ENCODE data around the gene LTBP2. TPM values are rescaled to one million over a fixed set of nuclear protein-coding genes. Genes with fewer than 3 reads are reported as not detected.

Gene LTBP2
- total and polyA plus RNA-seq, 2 of the 8 experiments (the other 6 are each of a cell fraction or from before 2014, with no cell fraction given), result 0.48 to 0.89 TPM

- Histone ChIP-seq H2BK12ac (ENCODE audit: low read depth, low read length) (peak overlapping the region; percentile 63; the same call in 1 of the 2 replicates), H3K4me1 (replicated peaks in 1 of 4; ENCODE audit: control insufficient read depth in 3 of 4, insufficient read depth in 4 of 4, low read length in 3 of 4) (peaks cover 0 to 22% (median 12%) of the 10 kb centered on the region in 4 experiments; a peak in 6 of 7 replicates), H3K23me2 (ENCODE audit: low read depth, low read length) (no peaks in the 10 kb centered on the region), H4K8ac (ENCODE audit: extremely low read depth, insufficient read depth, low read length) (no peak overlapping the region), H2BK15ac (ENCODE audit: low read length) (0 out of 2 replicates have a peak overlapping the region, but pooled peaks have one; percentile 4), H3K9me3 (ENCODE audit: insufficient read depth in 2 of 2, low read depth in 1 of 2, low read length in 1 of 2) (no peaks in the 10 kb centered on the region), H4K20me1 (replicated peaks in 1 of 2; ENCODE audit: control insufficient read depth in 1 of 2, insufficient read depth in 2 of 2, low read length in 2 of 2) (no peaks in the 10 kb centered on the region), H3K9ac (replicated peaks in 1 of 4; ENCODE audit: extremely low read depth in 1 of 4, low read depth in 3 of 4, low read length in 3 of 4) (no peak overlapping the region), H3K23ac (ENCODE audit: insufficient read length) (no peak overlapping the region), H3K27me3 (replicated peaks in 1 of 4; ENCODE audit: control insufficient read depth in 3 of 4, extremely low read depth in 1 of 4, insufficient read depth in 3 of 4, low read length in 3 of 4) (no peaks in the 10 kb centered on the region; a peak in 1 of 7 replicates), H2BK120ac (replicated peaks; ENCODE audit: low read depth, low read length) (no peak overlapping the region), H3K36me3 (ENCODE audit: control insufficient read depth in 2 of 4, insufficient read depth in 4 of 4, low read length in 3 of 4) (no peaks in the 10 kb centered on the region), H2BK5ac (ENCODE audit: low read depth, low read length) (peak overlapping the region; percentile 35; the same call in 1 of the 2 replicates), H3K14ac (ENCODE audit: insufficient read length) (no peak overlapping the region), H2BK20ac (ENCODE audit: low read length) (peak overlapping the region; percentile 27), H3K56ac (replicated peaks; ENCODE audit: insufficient read length, low read depth, low read length) (no peak overlapping the region), H4K91ac (replicated peaks; ENCODE audit: insufficient read length, low read length) (no peak overlapping the region), H3K4me3 (ENCODE audit: extremely low read depth in 1 of 4, insufficient read depth in 2 of 4, low read depth in 3 of 4, low read length in 4 of 4) (no peak overlapping the region), H3K18ac (ENCODE audit: extremely low read depth, low read length) (no peak overlapping the region), H3K79me2 (ENCODE audit: control insufficient read depth in 1 of 2, insufficient read depth in 2 of 2, low read length in 2 of 2) (no peaks in the 10 kb centered on the region), H2AK5ac (ENCODE audit: low read depth, low read length) (peak overlapping the region; percentile 4; the same call in 1 of the 2 replicates), H2AFZ (ENCODE audit: low read length) (no peak overlapping the region), H3K4ac (replicated peaks; ENCODE audit: insufficient read length, low read depth, low read length) (no peak overlapping the region), H3K27ac (ENCODE audit: low read depth, low read length) (no peak overlapping the region), H3K4me2 (ENCODE audit: insufficient read depth in 1 of 2, low read depth in 2 of 2, low read length in 2 of 2) (no peak overlapping the region), H3K79me1 (ENCODE audit: low read depth, low read length) (no peaks in the 10 kb centered on the region), H4K5ac (ENCODE audit: insufficient read length, low read depth, low read length) (no peak overlapping the region)
- 89% methylated on average over 10 of the region's 10 CpGs; no CpG with 5 or more reads in 1 of the 2 experiments for WGBS, 2 experiments (ENCODE audit: extremely low coverage in 1 of 2, insufficient coverage in 1 of 2, insufficient read length in 1 of 2, insufficient replicate concordance in 2 of 2, low coverage in 1 of 2, low lambda C conversion rate in 2 of 2, missing lambda C conversion rate in 1 of 2)
- no peak for DNase-seq (ENCODE audit: low read depth in 1 of 2, low spot score in 2 of 2)
- ChIA-PET CTCF (ENCODE audit: partially characterized antibody) (interaction anchor here (0.7 to 6.5 kb wide), 14 partner anchors 9 to 105 kb away, joined by 3 to 64 read pairs (median 7); no protein-coding TSS in a partner anchor), POLR2A (ENCODE audit: partially characterized antibody) (interaction anchor here (2.2 kb wide), 1 partner anchor 8 kb away, joined by 7 read pairs; no protein-coding TSS in a partner anchor)
- FAIRE-seq, result no peak
- TF ChIP-seq SP4 (IDR thresholded peaks at IDR 0.05; ENCODE audit: low read length) (no peak), JUN (IDR thresholded peaks at IDR 0.05; ENCODE audit: low read depth, low read length) (no peak), RNF2 (IDR thresholded peaks at IDR 0.05; ENCODE audit: borderline replicate concordance, low read depth, low read length, missing control alignments, poor library complexity, severe bottlenecking) (no peak), NRF1 (IDR thresholded peaks at IDR 0.05; ENCODE audit: low read depth, low read length) (no peak), BACH1 (IDR thresholded peaks at IDR 0.05; ENCODE audit: low read length) (no peak), BRCA1 (IDR thresholded peaks at IDR 0.05; ENCODE audit: low read depth, low read length) (no peak), GTF2F1 (IDR thresholded peaks at IDR 0.05; ENCODE audit: borderline replicate concordance, low read depth, low read length) (no peak), SIN3A (conservative IDR thresholded peaks at IDR 0.05 in 1 of 2, IDR thresholded peaks at IDR 0.05 in 1 of 2; ENCODE audit: low read depth in 1 of 2, low read length in 2 of 2) (no peak), TAF7 (optimal IDR thresholded peaks at IDR 0.05; ENCODE audit: borderline replicate concordance, low read depth, low read length) (no peak), CBX5 (IDR thresholded peaks at IDR 0.05; ENCODE audit: low read depth, low read length) (no peak), RAD21 (IDR thresholded peaks at IDR 0.05 in 1 of 2, conservative IDR thresholded peaks at IDR 0.05 in 1 of 2; ENCODE audit: low read depth in 2 of 2, low read length in 2 of 2) (no peak), POLR2A (IDR thresholded peaks at IDR 0.05; ENCODE audit: control extremely low read depth in 1 of 2, low read depth in 2 of 2, low read length in 2 of 2) (no peak), TCF12 (IDR thresholded peaks at IDR 0.05; ENCODE audit: low read depth, low read length) (no peak)
These were observed 102.3 kb downstream of the LTBP2 start for GRCh38 chr14:74509587-74510222.

All from H1 (cell line).